Cardiac muscle cell (in vitro differentiated cells and primary cell): ENCODE data around the gene BCLAF1. TPM values are rescaled to one million over a fixed set of nuclear protein-coding genes. Genes with fewer than 3 reads are reported as not detected.
A peak's percentile ranks its signal among the peaks of the same experiment; 100 is the strongest.

Source experiments
- DNase-seq, 2 donors: peaks; one replicate each; pipeline versions ENCODE4 v3.0.0 to v3.0.0-alpha.2; 2010 to 2017; ENCODE audit warnings: low read depth in 1 of 2, low spot score in 1 of 2
- H3K27ac ChIP-seq: fragments of 200-600 bp; sonication (generic); 2 replicates; pipeline ENCODE4 v1.5.1; 2016
- H3K27me3 ChIP-seq: fragments of 200-600 bp; sonication (generic); 2 replicates; pipeline ENCODE4 v1.6.0; 2016; ENCODE audit warnings: control low read depth
- H3K36me3 ChIP-seq: fragments of 200-600 bp; sonication (generic); 2 replicates; pipeline ENCODE4 v1.5.1; 2016; ENCODE audit warnings: control low read depth
- H3K4me1 ChIP-seq: fragments of 200-600 bp; sonication (generic); 2 replicates; pipeline ENCODE4 v1.8.1; 2017; ENCODE audit warnings: low read depth, mild to moderate bottlenecking, mixed run types
- H3K4me3 ChIP-seq: fragments of 200-600 bp; sonication (generic); 2 replicates; pipeline ENCODE4 v1.5.1; 2016; ENCODE audit warnings: mild to moderate bottlenecking
- H3K9me3 ChIP-seq: fragments of 200-600 bp; sonication (generic); 2 replicates; pipeline ENCODE4 v1.5.1; 2017; ENCODE audit warnings: low read depth, mild to moderate bottlenecking, control low read depth
- polyA plus RNA-seq: library from polyadenylated mRNA; unstranded; fragments of >200 nt; fragmentation: Nextera tagmentation; extraction: Ambion mirVana; gene quantifications from 2 replicates; pipeline ENCODE4 v1.2.1, GENCODE V29; 2016
- total RNA-seq: library from RNA; depleted of rRNA; stranded (reverse); fragments of >200 nt; gene quantifications from 2 replicates; pipeline ENCODE4 v1.2.3, GENCODE V29; 2016
- TF ChIP-seq, protein P1 (sequence below): IDR thresholded peaks from 2 replicates; pipeline ENCODE4 v1.5.1; 2012; ENCODE audit warnings: low read depth, mild to moderate bottlenecking, low read length

The BCLAF1 gene
- total and polyA plus RNA-seq, 2 experiments from 2014 or later: 67.3 to 101 TPM

DNA sequence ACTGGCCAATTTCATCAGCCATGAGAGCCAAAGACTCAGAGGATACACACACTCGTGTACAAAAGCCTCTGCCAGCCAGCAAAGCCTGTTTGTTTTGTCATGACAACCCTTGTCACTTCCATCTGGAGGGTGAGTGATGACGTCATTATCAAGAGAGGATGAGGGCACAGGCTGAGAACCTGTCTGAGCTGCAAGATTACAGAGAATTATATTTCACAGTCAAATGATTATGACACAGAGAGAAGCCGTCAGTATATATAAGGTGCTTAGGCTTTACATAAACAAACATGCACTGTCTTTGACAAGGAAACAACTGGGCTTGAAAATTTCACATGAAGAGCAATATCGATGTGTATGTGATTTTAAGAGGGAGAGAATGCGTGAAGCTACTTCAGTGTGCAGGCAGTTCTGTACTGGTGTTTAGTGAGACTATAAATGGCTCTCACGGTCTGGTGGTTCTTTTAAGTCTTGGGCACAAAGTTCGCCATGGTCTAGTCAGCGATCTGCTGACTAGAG, 36.5 kb upstream of the BCLAF1 start:
- H3K36me3 ChIP-seq: no peaks in the 10 kb centered on the region
- no peak overlapping the region for H3K27ac ChIP-seq
- no peak overlapping the region for H3K4me3 ChIP-seq
- H3K9me3 ChIP-seq: no peaks in the 10 kb centered on the region
- peak; percentile 23 to 30 for DNase-seq
- H3K27me3 ChIP-seq: no peaks in the 10 kb centered on the region
- TF ChIP-seq, protein P1, sequence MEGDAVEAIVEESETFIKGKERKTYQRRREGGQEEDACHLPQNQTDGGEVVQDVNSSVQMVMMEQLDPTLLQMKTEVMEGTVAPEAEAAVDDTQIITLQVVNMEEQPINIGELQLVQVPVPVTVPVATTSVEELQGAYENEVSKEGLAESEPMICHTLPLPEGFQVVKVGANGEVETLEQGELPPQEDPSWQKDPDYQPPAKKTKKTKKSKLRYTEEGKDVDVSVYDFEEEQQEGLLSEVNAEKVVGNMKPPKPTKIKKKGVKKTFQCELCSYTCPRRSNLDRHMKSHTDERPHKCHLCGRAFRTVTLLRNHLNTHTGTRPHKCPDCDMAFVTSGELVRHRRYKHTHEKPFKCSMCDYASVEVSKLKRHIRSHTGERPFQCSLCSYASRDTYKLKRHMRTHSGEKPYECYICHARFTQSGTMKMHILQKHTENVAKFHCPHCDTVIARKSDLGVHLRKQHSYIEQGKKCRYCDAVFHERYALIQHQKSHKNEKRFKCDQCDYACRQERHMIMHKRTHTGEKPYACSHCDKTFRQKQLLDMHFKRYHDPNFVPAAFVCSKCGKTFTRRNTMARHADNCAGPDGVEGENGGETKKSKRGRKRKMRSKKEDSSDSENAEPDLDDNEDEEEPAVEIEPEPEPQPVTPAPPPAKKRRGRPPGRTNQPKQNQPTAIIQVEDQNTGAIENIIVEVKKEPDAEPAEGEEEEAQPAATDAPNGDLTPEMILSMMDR: no peak
- peaks cover 8% of the 10 kb centered on the region for H3K4me1 ChIP-seq

DNA sequence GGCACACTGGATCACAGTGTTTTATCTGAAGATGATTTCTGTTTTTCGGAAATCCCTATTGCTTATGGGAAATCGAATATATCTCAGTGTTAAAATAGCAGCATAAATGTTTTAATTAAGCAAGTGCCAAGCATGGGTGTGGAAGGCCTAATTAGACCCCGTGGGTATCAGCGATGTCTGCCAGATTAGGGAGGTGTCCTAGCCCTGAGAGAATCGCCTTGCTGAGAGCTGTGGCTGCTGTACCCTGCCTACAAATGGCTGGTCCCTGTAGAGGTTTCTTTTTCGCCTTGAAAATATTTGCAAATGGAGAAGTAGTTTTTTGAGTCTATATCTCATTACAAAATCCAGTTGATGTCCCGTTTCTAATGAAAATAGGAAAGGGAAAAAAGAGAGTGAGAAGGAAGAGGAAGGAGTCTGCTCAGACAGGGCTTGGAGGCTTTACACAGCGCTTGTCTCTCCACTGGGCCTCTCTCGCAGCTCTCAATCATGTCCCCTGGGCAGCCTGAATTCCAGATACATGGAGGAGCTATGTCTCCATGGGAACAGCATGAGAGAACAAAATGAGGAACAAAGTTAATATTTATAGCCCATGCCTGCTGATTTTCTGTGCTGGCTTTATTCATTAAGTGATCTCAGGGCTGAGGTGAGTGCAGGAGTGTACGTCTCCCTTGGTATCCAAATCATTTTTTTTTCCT, 35.2 kb upstream of the BCLAF1 start:
- H3K27me3 ChIP-seq: no peaks in the 10 kb centered on the region
- no peak overlapping the region for H3K27ac ChIP-seq
- DNase-seq: peak in 1 of 2 donors; percentile 13
- peaks cover 8% of the 10 kb centered on the region for H3K4me1 ChIP-seq
- TF ChIP-seq, protein P1: no peak
- H3K36me3 ChIP-seq: no peaks in the 10 kb centered on the region
- H3K9me3 ChIP-seq: no peaks in the 10 kb centered on the region
- H3K4me3 ChIP-seq: no peak overlapping the region

DNA sequence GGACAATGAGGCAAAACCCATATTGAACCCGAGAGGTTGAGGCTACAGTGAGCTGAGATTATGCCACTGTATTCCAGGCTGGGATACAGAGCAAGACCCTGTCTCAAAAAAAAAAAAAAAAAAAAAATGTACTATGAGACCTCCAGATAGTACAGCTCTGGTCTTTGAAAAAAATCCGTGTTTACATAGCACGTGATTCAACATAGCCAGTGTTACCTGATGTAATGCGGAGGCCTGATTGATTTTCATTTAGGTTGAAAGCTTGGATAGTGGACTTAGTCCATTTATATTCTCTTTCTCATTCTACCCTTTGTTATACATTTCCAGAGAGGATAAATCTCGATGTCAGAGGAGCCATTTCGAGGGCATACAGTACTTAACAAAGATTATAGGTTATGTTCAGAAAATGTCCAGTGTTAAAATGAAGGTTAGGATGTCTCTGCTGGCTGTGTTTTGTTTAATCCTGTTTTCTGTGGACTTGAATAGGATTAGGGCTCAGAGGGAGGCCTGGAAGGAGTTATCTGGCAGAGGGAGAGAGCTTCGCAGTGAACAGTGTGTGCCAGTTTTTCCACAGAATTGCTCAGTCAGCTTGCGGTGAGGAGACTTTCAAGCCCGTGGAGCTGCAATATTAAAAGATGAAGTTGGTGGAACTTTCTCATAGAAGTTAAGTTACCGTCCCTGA, 33.9 kb upstream of the BCLAF1 start:
- TF ChIP-seq, protein P1: no peak
- peak in 1 of 2 donors; percentile 59 for DNase-seq
- H3K27ac ChIP-seq: no peak overlapping the region

DNA sequence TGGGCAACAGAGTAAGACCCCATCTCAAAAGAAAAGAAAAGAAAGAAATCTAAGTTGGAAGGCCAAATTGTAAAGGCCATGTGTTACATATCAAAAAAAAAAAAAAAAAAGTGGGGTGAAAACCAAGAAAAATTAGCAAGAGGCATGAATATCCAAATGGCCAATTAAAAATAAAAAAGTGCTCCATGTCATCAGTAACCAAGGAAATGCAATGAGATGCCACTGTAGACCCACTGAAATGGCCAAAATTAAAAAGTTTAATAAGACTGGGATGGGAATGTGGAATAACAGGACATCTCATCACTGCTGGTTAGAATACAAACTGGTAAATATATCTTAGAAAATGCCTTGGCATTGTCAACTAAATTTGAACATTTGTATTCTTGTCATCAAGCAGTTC, 30.1 kb upstream of the BCLAF1 start:
- TF ChIP-seq, protein P1: no peak
- H3K9me3 ChIP-seq: no peaks in the 10 kb centered on the region

More for the DNA sequence above, 33.9 kb upstream of the BCLAF1 start:
- no peaks in the 10 kb centered on the region for H3K36me3 ChIP-seq
- H3K4me3 ChIP-seq: no peak overlapping the region
- H3K9me3 ChIP-seq: no peaks in the 10 kb centered on the region
- H3K27me3 ChIP-seq: no peaks in the 10 kb centered on the region
- peaks cover 8% of the 10 kb centered on the region for H3K4me1 ChIP-seq

DNA sequence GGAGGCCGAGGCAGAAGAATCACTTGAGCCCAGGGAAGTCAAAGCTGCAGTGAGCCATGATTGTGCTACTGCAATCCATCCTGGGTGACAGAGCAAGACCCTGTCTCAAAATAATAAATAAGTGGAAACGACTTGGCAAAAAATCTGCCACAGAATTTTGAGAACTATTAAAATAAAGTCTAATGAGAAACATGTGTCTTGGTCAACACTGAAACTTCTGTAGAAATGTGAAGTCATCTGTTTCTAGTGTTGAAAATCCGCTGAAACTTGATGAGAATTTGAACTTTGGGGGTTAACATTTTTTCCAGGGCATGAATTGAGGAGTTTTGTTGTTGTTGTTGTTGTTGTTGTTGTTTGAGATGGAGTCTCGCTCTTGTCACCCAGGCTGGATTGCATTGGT, 29.0 kb upstream of the BCLAF1 start:
- Histone ChIP-seq H3K36me3 (no peaks in the 10 kb centered on the region), H3K4me3 (no peak overlapping the region), H3K4me1 (no peaks in the 10 kb centered on the region), H3K27ac (no peak overlapping the region), H3K27me3 (no peaks in the 10 kb centered on the region), H3K9me3 (no peaks in the 10 kb centered on the region)
- TF ChIP-seq, protein P1: no peak
- DNase-seq: no peak

More for the DNA sequence above, 30.1 kb upstream of the BCLAF1 start:
- no peaks in the 10 kb centered on the region for H3K36me3 ChIP-seq
- H3K4me1 ChIP-seq: no peaks in the 10 kb centered on the region
- no peak overlapping the region for H3K4me3 ChIP-seq
- H3K27ac ChIP-seq: no peak overlapping the region
- no peaks in the 10 kb centered on the region for H3K27me3 ChIP-seq
- no peak for DNase-seq
